Measurements from ENCODE around the gene ATP2B3.

Gene ATP2B3

GRCh38 chrX:153493085-153493484 is 24.4 kb upstream of the ATP2B3 start:
- peaks cover 7% of the 10 kb centered on the region for H3K4me1 ChIP-seq (ENCODE audit: insufficient read depth, low read length)

GRCh38 chrX:153494061-153494460 is 23.4 kb upstream of the ATP2B3 start:
- no peak overlapping the region for H2AFZ ChIP-seq (ENCODE audit: low read depth, low read length)
- no peaks in the 10 kb centered on the region for H3K36me3 ChIP-seq (ENCODE audit: insufficient read depth, low read length)
- peaks cover 11% of the 10 kb centered on the region for H3K27me3 ChIP-seq (ENCODE audit: insufficient read depth, low read length)
- H3K9me3 ChIP-seq (ENCODE audit: low read length) = no peaks in the 10 kb centered on the region
- H3K4me1 ChIP-seq (ENCODE audit: insufficient read depth, low read length) = peaks cover 5% of the 10 kb centered on the region
- H3K4me3 ChIP-seq (ENCODE audit: low read length) = no peak overlapping the region

More at GRCh38 chrX:153493085-153493484, 24.4 kb upstream of the ATP2B3 start:
- Histone ChIP-seq H2AFZ (ENCODE audit: low read depth, low read length) (no peak overlapping the region), H3K4me3 (ENCODE audit: low read length) (no peak overlapping the region), H3K36me3 (ENCODE audit: insufficient read depth, low read length) (no peaks in the 10 kb centered on the region), H3K27me3 (ENCODE audit: insufficient read depth, low read length) (peaks cover 11% of the 10 kb centered on the region), H3K9me3 (ENCODE audit: low read length) (no peaks in the 10 kb centered on the region)

GRCh38 chrX:153494541-153495361 is 22.7 kb upstream of the ATP2B3 start, which contains the start of gene BGN:
BGN (plus strand) TSS chrX:153494980; CDS start chrX:153504632, 9,652 bp downstream.
- Histone ChIP-seq H3K27me3 (ENCODE audit: insufficient read depth, low read length) (peaks cover 11% of the 10 kb centered on the region), H3K9me3 (ENCODE audit: low read length) (no peaks in the 10 kb centered on the region), H2AFZ (ENCODE audit: low read depth, low read length) (no peak within 1 kb of the TSS), H3K36me3 (ENCODE audit: insufficient read depth, low read length) (no peaks in the 10 kb centered on the region), H3K4me3 (ENCODE audit: low read length) (no peak within 1 kb of the TSS), H3K4me1 (ENCODE audit: insufficient read depth, low read length) (peaks cover 5% of the 10 kb centered on the region)

GRCh38 chrX:153495362-153495751 is 22.1 kb upstream of the ATP2B3 start:
- Histone ChIP-seq H3K4me3 (ENCODE audit: low read length) (no peak overlapping the region), H3K27me3 (ENCODE audit: insufficient read depth, low read length) (peaks cover 11% of the 10 kb centered on the region), H3K9me3 (ENCODE audit: low read length) (no peaks in the 10 kb centered on the region), H3K36me3 (ENCODE audit: insufficient read depth, low read length) (no peaks in the 10 kb centered on the region), H3K4me1 (ENCODE audit: insufficient read depth, low read length) (peaks cover 5% of the 10 kb centered on the region), H2AFZ (ENCODE audit: low read depth, low read length) (no peak overlapping the region)

- Histone ChIP-seq H3K36me3 (ENCODE audit: insufficient read depth, low read length) (no peaks in the 10 kb centered on the region), H3K4me1 (ENCODE audit: insufficient read depth, low read length) (peaks cover 5% of the 10 kb centered on the region), H2AFZ (ENCODE audit: low read depth, low read length) (no peak overlapping the region), H3K9me3 (ENCODE audit: low read length) (no peaks in the 10 kb centered on the region), H3K27me3 (ENCODE audit: insufficient read depth, low read length) (peaks cover 11% of the 10 kb centered on the region), H3K4me3 (ENCODE audit: low read length) (no peak overlapping the region)
Observed at GRCh38 chrX:153495903-153496589, 21.4 kb upstream of the ATP2B3 start.

GRCh38 chrX:153496590-153496959 is 20.9 kb upstream of the ATP2B3 start:
- no peaks in the 10 kb centered on the region for H3K9me3 ChIP-seq (ENCODE audit: low read length)
- no peak overlapping the region for H2AFZ ChIP-seq (ENCODE audit: low read depth, low read length)
- H3K4me3 ChIP-seq (ENCODE audit: low read length) = no peak overlapping the region
- H3K4me1 ChIP-seq (ENCODE audit: insufficient read depth, low read length) = peaks cover 3% of the 10 kb centered on the region
- H3K36me3 ChIP-seq (ENCODE audit: insufficient read depth, low read length) = no peaks in the 10 kb centered on the region
- peaks cover 11% of the 10 kb centered on the region for H3K27me3 ChIP-seq (ENCODE audit: insufficient read depth, low read length)

GRCh38 chrX:153498453-153498852 is 19.0 kb upstream of the ATP2B3 start:
- Histone ChIP-seq H2AFZ (ENCODE audit: low read depth, low read length) (no peak overlapping the region), H3K4me1 (ENCODE audit: insufficient read depth, low read length) (no peaks in the 10 kb centered on the region), H3K9me3 (ENCODE audit: low read length) (no peaks in the 10 kb centered on the region), H3K27me3 (ENCODE audit: insufficient read depth, low read length) (peaks cover 5% of the 10 kb centered on the region), H3K36me3 (ENCODE audit: insufficient read depth, low read length) (no peaks in the 10 kb centered on the region), H3K4me3 (ENCODE audit: low read length) (no peak overlapping the region)

GRCh38 chrX:153499341-153499740 is 18.1 kb upstream of the ATP2B3 start:
- Histone ChIP-seq H3K9me3 (ENCODE audit: low read length) (no peaks in the 10 kb centered on the region), H3K4me1 (ENCODE audit: insufficient read depth, low read length) (no peaks in the 10 kb centered on the region), H3K36me3 (ENCODE audit: insufficient read depth, low read length) (no peaks in the 10 kb centered on the region), H3K27me3 (ENCODE audit: insufficient read depth, low read length) (peaks cover 4% of the 10 kb centered on the region), H2AFZ (ENCODE audit: low read depth, low read length) (no peak overlapping the region), H3K4me3 (ENCODE audit: low read length) (no peak overlapping the region)

- Histone ChIP-seq H2AFZ (ENCODE audit: low read depth, low read length) (no peak overlapping the region), H3K27me3 (ENCODE audit: insufficient read depth, low read length) (peaks cover 4% of the 10 kb centered on the region), H3K36me3 (ENCODE audit: insufficient read depth, low read length) (no peaks in the 10 kb centered on the region), H3K4me3 (ENCODE audit: low read length) (no peak overlapping the region), H3K9me3 (ENCODE audit: low read length) (no peaks in the 10 kb centered on the region), H3K4me1 (ENCODE audit: insufficient read depth, low read length) (no peaks in the 10 kb centered on the region)
Observed at GRCh38 chrX:153499876-153500275, 17.6 kb upstream of the ATP2B3 start.

- Histone ChIP-seq H3K4me3 (ENCODE audit: low read length) (no peak overlapping the region), H3K36me3 (ENCODE audit: insufficient read depth, low read length) (no peaks in the 10 kb centered on the region), H3K27me3 (ENCODE audit: insufficient read depth, low read length) (no peaks in the 10 kb centered on the region), H3K4me1 (ENCODE audit: insufficient read depth, low read length) (no peaks in the 10 kb centered on the region), H3K9me3 (ENCODE audit: low read length) (no peaks in the 10 kb centered on the region), H2AFZ (ENCODE audit: low read depth, low read length) (no peak overlapping the region)
Observed at GRCh38 chrX:153500676-153501280, 16.7 kb upstream of the ATP2B3 start.

- Histone ChIP-seq H3K4me1 (ENCODE audit: insufficient read depth, low read length) (no peaks in the 10 kb centered on the region), H2AFZ (ENCODE audit: low read depth, low read length) (no peak overlapping the region), H3K27me3 (ENCODE audit: insufficient read depth, low read length) (peaks cover under 1% of the 10 kb centered on the region), H3K9me3 (ENCODE audit: low read length) (no peaks in the 10 kb centered on the region), H3K4me3 (ENCODE audit: low read length) (no peak overlapping the region), H3K36me3 (ENCODE audit: insufficient read depth, low read length) (no peaks in the 10 kb centered on the region)
Observed at GRCh38 chrX:153501530-153501929, 15.9 kb upstream of the ATP2B3 start.

GRCh38 chrX:153502131-153502530 is 15.3 kb upstream of the ATP2B3 start:
- Histone ChIP-seq H2AFZ (ENCODE audit: low read depth, low read length) (no peak overlapping the region), H3K4me1 (ENCODE audit: insufficient read depth, low read length) (no peaks in the 10 kb centered on the region), H3K36me3 (ENCODE audit: insufficient read depth, low read length) (no peaks in the 10 kb centered on the region), H3K4me3 (ENCODE audit: low read length) (no peak overlapping the region), H3K9me3 (ENCODE audit: low read length) (no peaks in the 10 kb centered on the region), H3K27me3 (ENCODE audit: insufficient read depth, low read length) (peaks cover 6% of the 10 kb centered on the region)

GRCh38 chrX:153502796-153503195 is 14.6 kb upstream of the ATP2B3 start:
- Histone ChIP-seq H3K4me1 (ENCODE audit: insufficient read depth, low read length) (no peaks in the 10 kb centered on the region), H3K9me3 (ENCODE audit: low read length) (no peaks in the 10 kb centered on the region), H2AFZ (ENCODE audit: low read depth, low read length) (no peak overlapping the region), H3K36me3 (ENCODE audit: insufficient read depth, low read length) (no peaks in the 10 kb centered on the region), H3K27me3 (ENCODE audit: insufficient read depth, low read length) (peaks cover 6% of the 10 kb centered on the region), H3K4me3 (ENCODE audit: low read length) (no peak overlapping the region)
